Measurements from ENCODE around the gene PGBD5.

DNA sequence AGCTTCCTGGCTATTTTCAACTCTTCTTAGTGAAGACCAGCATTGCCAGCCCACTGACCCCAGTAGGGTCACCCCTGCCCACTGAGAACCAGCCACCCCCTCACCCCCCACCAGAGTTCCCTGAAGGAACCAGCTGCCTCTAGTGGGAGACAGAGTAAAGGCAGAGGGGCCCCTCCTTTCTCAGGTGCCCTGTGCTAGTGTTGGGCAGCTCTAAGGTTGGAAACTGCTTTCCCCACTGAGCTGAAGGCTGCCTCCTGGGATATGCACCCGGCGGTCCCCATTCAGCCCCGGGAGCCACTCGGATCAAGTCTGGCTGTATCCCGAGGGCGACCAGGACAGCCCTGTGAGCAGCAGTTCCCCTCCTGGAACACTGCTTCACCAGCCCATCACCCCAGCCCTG, 111.0 kb downstream of the PGBD5 start:
- TF ChIP-seq USF2 (IDR thresholded peaks at IDR 0.05; ENCODE audit: borderline replicate concordance, low read depth, low read length) (no peak), EP300 (IDR thresholded peaks at IDR 0.05; ENCODE audit: borderline replicate concordance in 1 of 2, low read depth in 1 of 2, low read length in 1 of 2) (no peak)
- TF ChIP-seq, protein P1, sequence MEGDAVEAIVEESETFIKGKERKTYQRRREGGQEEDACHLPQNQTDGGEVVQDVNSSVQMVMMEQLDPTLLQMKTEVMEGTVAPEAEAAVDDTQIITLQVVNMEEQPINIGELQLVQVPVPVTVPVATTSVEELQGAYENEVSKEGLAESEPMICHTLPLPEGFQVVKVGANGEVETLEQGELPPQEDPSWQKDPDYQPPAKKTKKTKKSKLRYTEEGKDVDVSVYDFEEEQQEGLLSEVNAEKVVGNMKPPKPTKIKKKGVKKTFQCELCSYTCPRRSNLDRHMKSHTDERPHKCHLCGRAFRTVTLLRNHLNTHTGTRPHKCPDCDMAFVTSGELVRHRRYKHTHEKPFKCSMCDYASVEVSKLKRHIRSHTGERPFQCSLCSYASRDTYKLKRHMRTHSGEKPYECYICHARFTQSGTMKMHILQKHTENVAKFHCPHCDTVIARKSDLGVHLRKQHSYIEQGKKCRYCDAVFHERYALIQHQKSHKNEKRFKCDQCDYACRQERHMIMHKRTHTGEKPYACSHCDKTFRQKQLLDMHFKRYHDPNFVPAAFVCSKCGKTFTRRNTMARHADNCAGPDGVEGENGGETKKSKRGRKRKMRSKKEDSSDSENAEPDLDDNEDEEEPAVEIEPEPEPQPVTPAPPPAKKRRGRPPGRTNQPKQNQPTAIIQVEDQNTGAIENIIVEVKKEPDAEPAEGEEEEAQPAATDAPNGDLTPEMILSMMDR (IDR thresholded peaks at IDR 0.05) = no peak

Data from SK-N-SH (cell line).